ENCODE measurements around the gene HPD. TPM values are rescaled to one million over a fixed set of nuclear protein-coding genes. Genes with fewer than 3 reads are reported as not detected.

HPD gene
- total and polyA plus RNA-seq, 2 donors (not counting 1 experiment from before 2014, with no cell fraction given): 0.17 to 0.36 TPM

DNA sequence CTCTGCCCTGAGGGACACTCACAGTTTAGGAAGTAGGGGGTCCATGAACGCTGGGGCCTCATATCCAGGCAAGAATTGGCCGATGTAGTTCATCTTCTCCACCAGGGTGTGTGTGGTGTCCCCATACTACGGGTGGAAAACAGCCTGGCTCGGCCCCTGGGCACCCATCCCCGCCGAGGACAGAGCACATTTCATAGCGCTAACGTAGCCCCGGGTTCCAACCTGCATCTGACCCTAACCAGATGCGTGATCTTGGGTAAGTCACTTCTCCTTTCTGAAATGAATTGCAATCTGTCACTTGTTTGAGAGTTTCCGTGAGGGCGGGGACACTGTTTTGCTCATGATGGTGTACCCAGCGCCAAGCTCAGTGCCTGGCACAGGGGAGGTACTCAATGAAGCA lies 9.0 kb downstream of the HPD start:
- no peak for TF ChIP-seq EZH2 (IDR thresholded peaks at IDR 0.05; ENCODE audit: low read length, missing control alignments)
- TF ChIP-seq, protein P1, sequence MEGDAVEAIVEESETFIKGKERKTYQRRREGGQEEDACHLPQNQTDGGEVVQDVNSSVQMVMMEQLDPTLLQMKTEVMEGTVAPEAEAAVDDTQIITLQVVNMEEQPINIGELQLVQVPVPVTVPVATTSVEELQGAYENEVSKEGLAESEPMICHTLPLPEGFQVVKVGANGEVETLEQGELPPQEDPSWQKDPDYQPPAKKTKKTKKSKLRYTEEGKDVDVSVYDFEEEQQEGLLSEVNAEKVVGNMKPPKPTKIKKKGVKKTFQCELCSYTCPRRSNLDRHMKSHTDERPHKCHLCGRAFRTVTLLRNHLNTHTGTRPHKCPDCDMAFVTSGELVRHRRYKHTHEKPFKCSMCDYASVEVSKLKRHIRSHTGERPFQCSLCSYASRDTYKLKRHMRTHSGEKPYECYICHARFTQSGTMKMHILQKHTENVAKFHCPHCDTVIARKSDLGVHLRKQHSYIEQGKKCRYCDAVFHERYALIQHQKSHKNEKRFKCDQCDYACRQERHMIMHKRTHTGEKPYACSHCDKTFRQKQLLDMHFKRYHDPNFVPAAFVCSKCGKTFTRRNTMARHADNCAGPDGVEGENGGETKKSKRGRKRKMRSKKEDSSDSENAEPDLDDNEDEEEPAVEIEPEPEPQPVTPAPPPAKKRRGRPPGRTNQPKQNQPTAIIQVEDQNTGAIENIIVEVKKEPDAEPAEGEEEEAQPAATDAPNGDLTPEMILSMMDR (conservative IDR thresholded peaks at IDR 0.05 in 1 of 2, IDR thresholded peaks at IDR 0.05 in 1 of 2; ENCODE audit: low read depth in 1 of 2, low read length in 2 of 2): no peak
- DNase-seq (ENCODE audit: low read depth in 2 of 2): no peak
- Histone ChIP-seq H3K9ac (ENCODE audit: insufficient read depth, low read length) (no peak overlapping the region), H3K27me3 (ENCODE audit: control insufficient read depth, insufficient read depth, low read length) (no peaks in the 10 kb centered on the region), H4K20me1 (ENCODE audit: control insufficient read depth, extremely low read depth, insufficient read depth, low read length) (no peaks in the 10 kb centered on the region), H3K4me3 (replicated peaks in 1 of 4; ENCODE audit: control extremely low read depth in 1 of 4, insufficient read depth in 1 of 4, low read depth in 3 of 4, low read length in 4 of 4) (no peak overlapping the region), H3K4me1 (ENCODE audit: control insufficient read depth, extremely low read depth, insufficient read depth, low read length) (no peaks in the 10 kb centered on the region), H3K4me2 (ENCODE audit: extremely low read depth, insufficient read depth, low read length) (no peak overlapping the region), H3K9me3 (ENCODE audit: control insufficient read depth, insufficient read depth, low read depth, low read length) (no peaks in the 10 kb centered on the region), H3K79me2 (ENCODE audit: control insufficient read depth, insufficient read depth, low read length) (no peaks in the 10 kb centered on the region), H2AFZ (ENCODE audit: low read length) (no peak overlapping the region), H3K36me3 (ENCODE audit: control insufficient read depth, insufficient read depth, low read length) (no peaks in the 10 kb centered on the region), H3K27ac (ENCODE audit: insufficient read depth, low read length) (no peak overlapping the region)

- Histone ChIP-seq H3K79me2 (ENCODE audit: control insufficient read depth, insufficient read depth, low read length) (no peaks in the 10 kb centered on the region), H4K20me1 (ENCODE audit: control insufficient read depth, extremely low read depth, insufficient read depth, low read length) (no peaks in the 10 kb centered on the region), H3K27ac (ENCODE audit: insufficient read depth, low read length) (no peak overlapping the region), H3K36me3 (ENCODE audit: control insufficient read depth, insufficient read depth, low read length) (no peaks in the 10 kb centered on the region), H2AFZ (ENCODE audit: low read length) (no peak overlapping the region), H3K4me2 (ENCODE audit: extremely low read depth, insufficient read depth, low read length) (no peak overlapping the region), H3K27me3 (ENCODE audit: control insufficient read depth, insufficient read depth, low read length) (no peaks in the 10 kb centered on the region), H3K4me3 (replicated peaks in 1 of 4; ENCODE audit: control extremely low read depth in 1 of 4, insufficient read depth in 1 of 4, low read depth in 3 of 4, low read length in 4 of 4) (no peak overlapping the region), H3K9me3 (ENCODE audit: control insufficient read depth, insufficient read depth, low read depth, low read length) (no peaks in the 10 kb centered on the region), H3K9ac (ENCODE audit: insufficient read depth, low read length) (no peak overlapping the region), H3K4me1 (ENCODE audit: control insufficient read depth, extremely low read depth, insufficient read depth, low read length) (no peaks in the 10 kb centered on the region)
- DNase-seq (ENCODE audit: low read depth in 2 of 2): no peak
- no peak for TF ChIP-seq EZH2 (IDR thresholded peaks at IDR 0.05; ENCODE audit: low read length, missing control alignments)
- TF ChIP-seq, protein P1 (conservative IDR thresholded peaks at IDR 0.05 in 1 of 2, IDR thresholded peaks at IDR 0.05 in 1 of 2; ENCODE audit: low read depth in 1 of 2, low read length in 2 of 2): no peak
Measured at GRCh38 chr12:121849211-121849610, 9.4 kb downstream of the HPD start.

- no peaks in the 10 kb centered on the region for H3K36me3 ChIP-seq (ENCODE audit: control insufficient read depth, insufficient read depth, low read length)
- no peaks in the 10 kb centered on the region for H4K20me1 ChIP-seq (ENCODE audit: control insufficient read depth, extremely low read depth, insufficient read depth, low read length)
- no peaks in the 10 kb centered on the region for H3K27me3 ChIP-seq (ENCODE audit: control insufficient read depth, insufficient read depth, low read length)
- H3K27ac ChIP-seq (ENCODE audit: insufficient read depth, low read length): no peak overlapping the region
- DNase-seq (ENCODE audit: low read depth in 2 of 2): no peak
- TF ChIP-seq, protein P1 (conservative IDR thresholded peaks at IDR 0.05 in 1 of 2, IDR thresholded peaks at IDR 0.05 in 1 of 2; ENCODE audit: low read depth in 1 of 2, low read length in 2 of 2): no peak
- no peak for TF ChIP-seq EZH2 (IDR thresholded peaks at IDR 0.05; ENCODE audit: low read length, missing control alignments)
- no peak overlapping the region for H3K4me2 ChIP-seq (ENCODE audit: extremely low read depth, insufficient read depth, low read length)
- no peak overlapping the region for H3K9ac ChIP-seq (ENCODE audit: insufficient read depth, low read length)
- H3K4me3 ChIP-seq (replicated peaks in 1 of 4; ENCODE audit: control extremely low read depth in 1 of 4, insufficient read depth in 1 of 4, low read depth in 3 of 4, low read length in 4 of 4): no peak overlapping the region
- H2AFZ ChIP-seq (ENCODE audit: low read length): no peak overlapping the region
- H3K79me2 ChIP-seq (ENCODE audit: control insufficient read depth, insufficient read depth, low read length): no peaks in the 10 kb centered on the region
- H3K4me1 ChIP-seq (ENCODE audit: control insufficient read depth, extremely low read depth, insufficient read depth, low read length): no peaks in the 10 kb centered on the region
- H3K9me3 ChIP-seq (ENCODE audit: control insufficient read depth, insufficient read depth, low read depth, low read length): no peaks in the 10 kb centered on the region
Measured at GRCh38 chr12:121845701-121846100, 13.0 kb downstream of the HPD start.

Data from fibroblast of lung (primary cell).